Large intestine (tissue), 3 donors: ENCODE measurements around the gene MSRB3. TPM values are rescaled to one million over a fixed set of nuclear protein-coding genes. Genes with fewer than 3 reads are reported as not detected.

Experiments used
- DNase-seq, 2 donors: peaks; one replicate each; pipeline versions ENCODE4 v3.0.0 to v3.0.0-alpha.2; 2013
- H3K27ac ChIP-seq: one replicate; pipeline ENCODE4 v1.5.1; 2013; ENCODE audit warnings: low read length
- H3K27me3 ChIP-seq: 2 replicates; pipeline ENCODE4 v1.6.1; 2013; ENCODE audit warnings: low read length; ENCODE audit not compliant: control insufficient read depth, insufficient read depth
- H3K36me3 ChIP-seq: 2 replicates; pipeline ENCODE4 v1.6.1; 2013; ENCODE audit warnings: low read length; ENCODE audit not compliant: control insufficient read depth, insufficient read depth
- H3K4me1 ChIP-seq: one replicate; pipeline ENCODE4 v1.6.1; 2013; ENCODE audit warnings: low read length; ENCODE audit not compliant: control insufficient read depth, insufficient read depth
- H3K4me3 ChIP-seq: one replicate; pipeline ENCODE4 v1.5.1; 2013; ENCODE audit warnings: low read length
- H3K9me3 ChIP-seq: one replicate; pipeline ENCODE4 v1.6.1; 2013; ENCODE audit warnings: mild to moderate bottlenecking, low read depth, low read length, moderate library complexity; ENCODE audit not compliant: control insufficient read depth
- WGBS: methylation state at CpG from one replicate; pipeline ENCODE4 v1.1.5; 2013; ENCODE audit warnings: low lambda C conversion rate; ENCODE audit not compliant: insufficient coverage; 5-methylcytosine and 5-hydroxymethylcytosine counted together
- polyA plus RNA-seq: library from polyadenylated mRNA; unstranded; fragments of 120-200 nt; gene quantifications from one replicate; pipeline ENCODE4 v1.2.1, GENCODE V29; 2013

The MSRB3 gene
- polyA plus RNA-seq, 1 donor: 23.1 TPM

DNA sequence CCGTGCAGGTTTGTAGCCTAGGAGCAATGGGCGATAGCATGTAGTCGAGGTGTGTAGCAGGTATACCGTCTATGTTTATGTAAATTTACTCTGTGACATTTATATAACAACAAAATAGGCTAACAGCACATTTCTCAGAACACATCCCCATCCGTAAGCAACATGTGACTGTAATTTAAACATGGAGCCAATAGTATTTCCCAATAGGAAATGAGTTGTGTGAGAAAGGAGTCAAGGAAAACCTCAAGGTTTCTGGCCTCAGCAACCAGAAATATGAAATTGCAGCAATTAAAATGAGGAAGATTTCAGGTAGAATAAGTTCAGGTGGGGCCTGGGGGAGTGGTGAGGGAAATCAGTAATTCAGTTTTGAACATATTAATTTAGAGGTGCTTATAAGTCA lies 136.0 kb downstream of the MSRB3 start:
- peaks cover under 1% of the 10 kb centered on the region for H3K9me3 ChIP-seq
- no peaks in the 10 kb centered on the region for H3K27me3 ChIP-seq
- H3K36me3 ChIP-seq: no peaks in the 10 kb centered on the region
- H3K27ac ChIP-seq: no peak overlapping the region
- H3K4me1 ChIP-seq: peaks cover 6% of the 10 kb centered on the region
- no peak overlapping the region for H3K4me3 ChIP-seq
- WGBS: 100% methylated on average over 1 of the region's 5 CpGs
- DNase-seq: no peak

DNA sequence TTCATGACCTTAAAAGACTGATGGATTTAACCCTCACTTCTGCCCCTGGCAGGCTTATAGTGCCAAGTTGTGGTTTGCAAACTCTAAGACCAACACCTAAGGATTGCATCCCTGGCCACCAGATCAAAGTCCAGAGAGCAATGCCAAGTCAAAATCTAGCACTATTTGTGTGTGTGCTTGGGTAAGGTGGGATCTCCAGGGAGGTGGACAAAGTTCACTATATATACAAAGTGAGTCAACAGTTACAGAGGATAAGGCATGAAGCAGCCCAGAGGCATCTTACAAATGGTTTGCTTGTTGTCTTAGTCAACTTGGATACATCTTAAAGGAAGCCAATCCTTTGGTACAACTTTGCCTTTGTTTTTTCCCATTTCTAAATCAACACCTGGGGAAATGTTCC lies 137.3 kb downstream of the MSRB3 start:
- H3K27me3 ChIP-seq: no peaks in the 10 kb centered on the region
- no peak overlapping the region for H3K27ac ChIP-seq
- peak; percentile 59 to 70 for DNase-seq
- H3K9me3 ChIP-seq: peaks cover 5% of the 10 kb centered on the region
- no peak overlapping the region for H3K4me3 ChIP-seq
- no peaks in the 10 kb centered on the region for H3K36me3 ChIP-seq
- peaks cover 6% of the 10 kb centered on the region for H3K4me1 ChIP-seq

DNA sequence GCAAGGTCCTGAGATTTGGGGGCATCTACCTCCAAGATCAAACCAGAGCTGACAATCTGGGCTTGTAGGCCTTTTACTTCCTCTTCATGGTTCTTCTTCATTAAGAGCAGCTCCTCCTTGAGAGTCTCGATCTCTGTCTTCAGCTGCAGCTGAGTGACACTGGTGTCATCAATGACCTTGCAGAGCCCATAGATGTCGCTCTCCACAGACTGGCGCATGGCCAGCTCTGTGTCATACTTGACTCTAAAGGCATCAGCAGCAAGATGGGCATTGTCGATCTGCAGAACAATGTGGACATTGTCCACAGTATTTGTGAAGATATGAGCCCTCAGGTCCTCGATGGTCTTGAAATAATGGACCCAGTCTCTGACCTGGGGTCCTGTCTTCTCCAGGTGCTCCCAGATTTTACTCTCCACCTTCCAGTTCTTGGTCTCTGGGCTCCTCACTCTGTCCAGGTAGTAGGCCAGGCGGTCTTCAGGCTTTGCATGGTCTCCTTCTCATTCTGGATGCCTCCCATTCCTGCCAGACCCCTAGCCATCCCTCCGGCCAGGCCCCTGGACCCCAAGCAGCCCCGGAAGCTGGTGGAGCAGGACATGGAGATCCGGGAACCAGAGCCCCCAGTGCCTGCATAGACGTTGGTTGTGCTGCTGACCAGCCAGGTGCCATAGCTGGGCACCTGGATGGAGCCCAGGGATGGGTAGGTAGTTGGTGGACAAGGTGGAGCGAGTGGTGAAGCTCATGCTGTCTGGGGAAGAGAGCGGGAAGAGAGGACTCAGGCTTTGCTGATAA lies 141.0 kb downstream of the MSRB3 start:
- H3K9me3 ChIP-seq: peaks cover 5% of the 10 kb centered on the region
- H3K4me3 ChIP-seq: no peak overlapping the region
- H3K36me3 ChIP-seq: no peaks in the 10 kb centered on the region
- DNase-seq: no peak
- no CpG with 5 or more reads among the region's 12 CpGs for WGBS
- H3K27ac ChIP-seq: no peak overlapping the region
- H3K27me3 ChIP-seq: no peaks in the 10 kb centered on the region
- peaks cover 6% of the 10 kb centered on the region for H3K4me1 ChIP-seq

DNA sequence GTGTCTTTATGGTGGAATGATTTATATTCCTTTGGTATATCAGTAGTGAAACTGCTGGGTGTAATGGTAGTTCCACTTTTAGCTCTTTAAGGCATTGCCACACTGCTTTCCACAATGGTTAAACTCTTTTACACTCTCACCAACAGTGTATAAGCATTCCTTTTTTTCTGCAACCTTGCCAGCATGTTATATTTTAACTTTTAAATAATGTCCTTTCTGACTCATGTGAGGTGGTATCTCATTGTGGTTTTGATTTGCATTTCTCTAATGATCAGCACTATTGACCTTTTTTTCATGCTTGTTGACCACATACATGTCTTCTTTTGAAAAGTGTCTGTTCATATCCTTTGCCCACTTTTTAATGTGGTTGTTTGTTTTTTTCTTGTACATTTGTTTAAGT lies 142.5 kb downstream of the MSRB3 start:
- Histone ChIP-seq H3K4me1 (peaks cover 6% of the 10 kb centered on the region), H3K36me3 (no peaks in the 10 kb centered on the region), H3K27me3 (no peaks in the 10 kb centered on the region), H3K27ac (no peak overlapping the region), H3K4me3 (no peak overlapping the region), H3K9me3 (peaks cover 5% of the 10 kb centered on the region)
- no peak for DNase-seq

DNA sequence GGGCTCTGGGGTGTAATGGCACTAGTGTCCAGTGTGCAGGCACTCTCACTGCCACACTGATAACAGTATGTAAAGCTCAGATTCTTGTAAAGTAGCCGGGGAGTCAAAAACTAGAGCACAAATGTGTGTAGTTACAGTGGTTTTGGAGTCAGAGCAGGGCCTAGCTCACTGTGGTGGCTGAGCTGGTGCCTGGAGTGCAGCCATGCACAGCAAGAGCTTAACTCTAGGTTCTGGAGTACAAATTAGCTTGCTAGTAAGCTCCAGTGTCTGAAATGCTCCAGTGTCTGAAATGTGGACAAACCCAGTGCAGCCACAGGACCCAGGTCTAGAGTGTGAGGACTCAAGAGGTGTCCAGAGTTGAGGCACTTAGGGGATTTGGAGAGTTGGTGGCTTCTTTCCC lies 149.2 kb downstream of the MSRB3 start:
- H3K27me3 ChIP-seq: no peaks in the 10 kb centered on the region
- WGBS: no CpG with 5 or more reads among the region's 1 CpG
- H3K36me3 ChIP-seq: no peaks in the 10 kb centered on the region
- DNase-seq: no peak
- H3K27ac ChIP-seq: no peak overlapping the region
- H3K4me3 ChIP-seq: no peak overlapping the region
- H3K4me1 ChIP-seq: no peaks in the 10 kb centered on the region
- peaks cover 5% of the 10 kb centered on the region for H3K9me3 ChIP-seq

DNA sequence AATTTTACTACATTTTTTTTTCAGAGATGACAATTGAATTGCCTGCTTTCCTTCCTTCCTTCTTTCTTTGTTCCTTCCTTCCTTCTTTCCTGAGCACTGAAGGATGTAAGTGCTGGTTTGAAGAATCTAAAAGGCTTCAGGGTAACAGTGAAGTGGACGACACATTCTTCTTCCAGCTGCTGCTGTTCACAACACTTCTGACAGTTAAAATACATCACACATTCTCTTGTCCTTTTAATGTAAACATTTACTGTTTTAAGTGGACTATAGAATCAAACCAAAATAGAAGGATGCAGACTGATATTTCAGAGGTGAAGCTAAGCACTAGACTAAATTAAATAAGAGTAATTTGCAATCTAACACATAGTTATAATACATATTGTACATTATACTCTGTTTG lies 151.5 kb downstream of the MSRB3 start:
- Histone ChIP-seq H3K4me1 (no peaks in the 10 kb centered on the region), H3K4me3 (no peak overlapping the region), H3K9me3 (peaks cover 5% of the 10 kb centered on the region), H3K36me3 (no peaks in the 10 kb centered on the region), H3K27ac (no peak overlapping the region), H3K27me3 (no peaks in the 10 kb centered on the region)
- no peak for DNase-seq
- WGBS: no CpG with 5 or more reads among the region's 1 CpG

DNA sequence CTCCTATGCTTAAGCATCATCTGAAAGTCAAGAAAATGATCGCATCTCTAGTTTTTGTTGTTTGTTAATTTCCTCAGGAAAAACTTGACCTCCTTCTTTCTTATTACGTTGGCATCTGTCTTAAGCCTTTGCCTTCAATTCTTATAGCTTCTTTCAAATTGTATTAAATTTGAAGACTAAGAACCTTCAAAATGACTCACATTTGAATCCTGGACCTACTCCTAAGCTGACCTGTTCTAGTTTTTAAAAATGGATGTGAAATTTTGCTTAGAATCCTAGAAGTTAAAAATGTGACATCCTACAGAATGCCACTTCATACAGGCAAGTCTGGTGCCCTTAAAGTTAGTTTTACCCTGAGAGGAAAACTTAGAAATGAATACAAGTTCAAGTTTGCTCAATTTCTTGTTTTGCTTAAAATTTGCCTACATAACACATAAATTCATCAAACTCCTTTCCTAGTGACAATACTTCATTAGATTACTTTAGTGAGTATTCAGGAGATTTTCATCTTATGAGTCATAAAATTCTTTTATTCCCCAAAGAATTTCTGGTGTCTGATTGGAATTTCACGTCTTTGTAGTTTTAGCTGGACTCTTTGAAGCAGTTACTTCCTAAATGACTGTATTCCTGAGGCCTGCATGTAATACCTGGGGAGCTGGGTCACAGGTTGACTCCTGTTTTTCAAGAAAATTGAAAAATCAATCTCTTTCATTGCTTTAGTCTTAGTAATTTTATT lies 152.3 kb downstream of the MSRB3 start:
- no peak overlapping the region for H3K4me3 ChIP-seq
- no peaks in the 10 kb centered on the region for H3K4me1 ChIP-seq
- no peak for DNase-seq
- H3K27me3 ChIP-seq: no peaks in the 10 kb centered on the region
- no peak overlapping the region for H3K27ac ChIP-seq
- WGBS: 100% methylated on average over 2 of the region's 3 CpGs
- H3K36me3 ChIP-seq: no peaks in the 10 kb centered on the region
- peaks cover 5% of the 10 kb centered on the region for H3K9me3 ChIP-seq

DNA sequence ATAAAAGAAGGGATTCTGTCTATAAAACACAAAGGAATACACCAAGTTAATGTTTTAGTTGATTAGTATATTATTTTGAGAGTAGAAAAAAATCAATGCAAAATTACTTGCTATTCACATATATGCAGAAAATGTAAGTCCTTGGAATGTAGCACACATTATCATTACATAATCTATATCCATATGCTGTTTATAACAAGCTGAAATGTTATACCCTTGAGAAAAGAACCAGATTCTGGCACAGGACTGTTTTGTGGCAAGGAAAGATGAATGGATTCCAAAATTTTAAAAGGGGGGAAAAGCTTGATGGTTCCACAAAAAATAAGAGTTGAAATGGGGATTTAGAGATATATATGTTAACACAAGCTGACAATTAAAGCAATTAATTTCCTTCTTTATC lies 153.6 kb downstream of the MSRB3 start:
- Histone ChIP-seq H3K27ac (no peak overlapping the region), H3K27me3 (no peaks in the 10 kb centered on the region), H3K4me1 (no peaks in the 10 kb centered on the region), H3K4me3 (no peak overlapping the region), H3K36me3 (no peaks in the 10 kb centered on the region), H3K9me3 (peaks cover 4% of the 10 kb centered on the region)
- DNase-seq: no peak

DNA sequence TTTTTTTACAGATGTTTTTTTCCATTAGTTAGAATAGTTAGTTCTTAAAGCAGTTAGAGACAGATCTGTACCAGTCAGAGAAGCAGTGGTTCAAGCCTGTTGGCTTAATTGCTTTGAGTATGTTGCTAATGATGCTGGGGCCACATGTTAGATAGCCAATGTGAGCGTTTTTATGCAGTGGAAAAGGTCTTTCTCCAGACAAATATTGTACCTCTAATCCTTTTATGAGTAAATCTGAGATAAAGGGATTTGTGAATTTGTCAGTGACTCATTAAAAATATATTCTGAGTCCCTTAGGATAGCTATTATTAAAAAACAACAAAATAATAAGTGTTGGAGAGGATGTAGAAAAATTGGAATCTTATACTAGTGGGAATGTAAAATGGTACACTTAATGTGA lies 154.2 kb downstream of the MSRB3 start:
- Histone ChIP-seq H3K9me3 (no peaks in the 10 kb centered on the region), H3K27me3 (no peaks in the 10 kb centered on the region), H3K4me3 (no peak overlapping the region), H3K4me1 (no peaks in the 10 kb centered on the region), H3K27ac (no peak overlapping the region), H3K36me3 (no peaks in the 10 kb centered on the region)
- DNase-seq: no peak
- no CpG with 5 or more reads among the region's 1 CpG for WGBS

DNA sequence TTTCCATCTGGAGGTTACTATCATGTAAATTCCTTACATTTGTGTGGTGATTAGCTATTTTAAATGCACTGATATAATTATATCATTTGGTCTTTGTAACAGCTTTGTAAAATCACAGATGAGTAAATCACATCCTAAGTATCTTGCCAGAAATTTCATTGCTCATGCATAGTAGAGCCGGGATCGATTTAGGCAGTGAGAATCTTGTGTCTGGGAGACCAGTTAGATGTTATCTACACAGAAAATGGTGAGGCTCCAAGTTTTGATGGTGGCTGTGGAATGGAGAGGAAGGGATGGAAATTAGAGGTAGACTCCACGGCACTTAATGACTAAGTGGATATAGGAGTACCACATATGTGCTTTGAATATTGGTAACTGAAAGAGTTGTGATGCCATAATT lies 156.3 kb downstream of the MSRB3 start:
- H3K4me3 ChIP-seq: no peak overlapping the region
- WGBS: no CpG with 5 or more reads among the region's 3 CpGs
- H3K27ac ChIP-seq: no peak overlapping the region
- no peaks in the 10 kb centered on the region for H3K36me3 ChIP-seq
- no peaks in the 10 kb centered on the region for H3K4me1 ChIP-seq
- no peaks in the 10 kb centered on the region for H3K9me3 ChIP-seq
- DNase-seq: no peak
- H3K27me3 ChIP-seq: no peaks in the 10 kb centered on the region

DNA sequence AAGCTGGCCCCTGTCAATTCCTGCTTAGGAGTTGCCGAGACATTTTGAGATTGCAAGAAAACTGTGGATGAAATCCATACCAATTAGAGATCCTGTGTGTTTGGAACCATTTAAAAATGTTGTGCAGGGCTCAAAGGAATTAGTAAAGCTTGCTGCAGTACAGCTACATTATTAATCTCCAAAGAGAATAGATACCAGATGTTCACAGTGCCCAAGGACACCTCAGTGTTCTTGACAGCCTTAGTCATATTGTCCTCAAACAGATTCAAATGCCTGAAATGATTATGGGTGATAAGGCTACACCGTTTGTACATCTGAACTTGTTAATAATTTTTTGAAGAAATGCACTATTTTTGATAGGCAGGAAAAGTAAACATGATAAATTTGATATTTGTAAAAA lies 164.6 kb downstream of the MSRB3 start:
- H3K9me3 ChIP-seq: no peaks in the 10 kb centered on the region
- no peak for DNase-seq
- H3K36me3 ChIP-seq: no peaks in the 10 kb centered on the region
- no peak overlapping the region for H3K4me3 ChIP-seq
- H3K27ac ChIP-seq: no peak overlapping the region
- whole genome bisulfite sequencing: 50% methylated on average over 1 of the region's 2 CpGs
- no peaks in the 10 kb centered on the region for H3K27me3 ChIP-seq
- H3K4me1 ChIP-seq: no peaks in the 10 kb centered on the region
